Transverse colon (tissue), 4 donors: ENCODE results near the gene FBN2.

Experiments
- CTCF ChIP-seq, 5 experiments: fragments of 200-600 bp in 3 of 5; fragments of 450-650 bp in 2 of 5; sonication (generic) in 3 of 5; IDR thresholded peaks; 1 replicate in 2 of 5; 2 replicates in 3 of 5; pipeline ENCODE4 v1.5.1; 2016 to 2017; ENCODE audit warnings: antibody characterized with exemption in 5 of 5, inconsistent platforms in 3 of 5, mild to moderate bottlenecking in 2 of 5, moderate library complexity in 1 of 5
- EP300 ChIP-seq: sonication (generic); formaldehyde crosslinking; IDR thresholded peaks from one replicate; pipeline ENCODE4 v1.6.1; 2017; ENCODE audit warnings: antibody characterized with exemption, low read depth
- POLR2AphosphoS5 ChIP-seq, 3 donors: sonication (generic); formaldehyde crosslinking; IDR thresholded peaks; one replicate each; pipeline ENCODE4 v1.6.1; 2016; ENCODE audit warnings: antibody characterized with exemption in 3 of 3

- TF ChIP-seq EP300 (no peak), CTCF (IDR thresholded peaks at IDR 0.05) (no peak), POLR2AphosphoS5 (IDR thresholded peaks at IDR 0.05) (no peak)
Observed at GRCh38 chr5:128276537-128277216, 261.4 kb downstream of the FBN2 start.
